Activated CD4-positive, CD25-positive, alpha-beta regulatory T cell treated with anti-CD3 and anti-CD28 coated beads, Interleukin-2, amount 50 U/mL, for 16 hours (primary cell): Measurements from ENCODE around the gene ITK.
"Not testable (repeated sequence)": the region's sequence is repeated elsewhere in the genome, so short reads cannot be mapped to it uniquely, and the experiment has no call there.

ENCODE experiments used
- DNase-seq: peaks from one replicate; pipeline ENCODE4 v3.0.0-alpha.2; 2020; ENCODE audit warnings: low read depth, low spot score

The ITK gene

DNA sequence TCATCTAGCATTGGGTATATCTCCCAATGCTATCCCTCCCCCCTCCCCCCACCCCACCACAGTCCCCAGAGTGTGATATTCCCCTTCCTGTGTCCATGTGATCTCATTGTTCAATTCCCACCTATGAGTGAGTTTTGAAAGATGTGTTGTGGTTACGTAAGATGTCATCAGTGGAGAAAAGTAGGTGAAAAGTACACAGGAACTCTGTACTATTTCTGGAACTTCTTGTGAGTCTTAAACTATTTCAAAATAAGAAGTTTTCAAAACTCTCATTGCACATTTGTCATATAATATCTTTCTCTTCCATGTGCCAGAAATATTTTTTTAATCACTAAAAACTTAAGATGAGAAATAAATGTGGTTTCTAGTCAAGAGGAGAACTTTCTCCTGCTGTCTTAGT lies 30.0 kb downstream of the ITK start:
- DNase-seq, result not testable (repeated sequence)

DNA sequence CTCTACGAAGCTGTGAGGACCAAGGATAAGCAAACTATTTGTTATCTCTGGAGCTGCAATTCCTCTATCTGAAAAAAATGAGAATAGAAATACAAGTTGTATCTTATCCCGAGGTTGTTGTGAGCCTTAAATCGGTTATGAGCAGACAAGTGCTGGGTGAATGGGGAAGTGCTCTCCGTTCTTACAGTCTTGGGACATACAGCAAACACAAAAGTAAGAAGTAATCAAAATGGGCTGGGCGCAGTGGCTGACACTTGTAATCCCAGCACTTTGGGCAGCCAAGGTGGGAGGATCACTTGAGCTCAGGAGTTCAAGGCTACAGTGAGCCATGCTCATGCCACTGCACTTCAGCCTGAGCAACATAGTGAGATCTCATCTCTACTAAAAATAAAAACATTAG lies 31.7 kb downstream of the ITK start:
- DNase-seq, result no peak

DNA sequence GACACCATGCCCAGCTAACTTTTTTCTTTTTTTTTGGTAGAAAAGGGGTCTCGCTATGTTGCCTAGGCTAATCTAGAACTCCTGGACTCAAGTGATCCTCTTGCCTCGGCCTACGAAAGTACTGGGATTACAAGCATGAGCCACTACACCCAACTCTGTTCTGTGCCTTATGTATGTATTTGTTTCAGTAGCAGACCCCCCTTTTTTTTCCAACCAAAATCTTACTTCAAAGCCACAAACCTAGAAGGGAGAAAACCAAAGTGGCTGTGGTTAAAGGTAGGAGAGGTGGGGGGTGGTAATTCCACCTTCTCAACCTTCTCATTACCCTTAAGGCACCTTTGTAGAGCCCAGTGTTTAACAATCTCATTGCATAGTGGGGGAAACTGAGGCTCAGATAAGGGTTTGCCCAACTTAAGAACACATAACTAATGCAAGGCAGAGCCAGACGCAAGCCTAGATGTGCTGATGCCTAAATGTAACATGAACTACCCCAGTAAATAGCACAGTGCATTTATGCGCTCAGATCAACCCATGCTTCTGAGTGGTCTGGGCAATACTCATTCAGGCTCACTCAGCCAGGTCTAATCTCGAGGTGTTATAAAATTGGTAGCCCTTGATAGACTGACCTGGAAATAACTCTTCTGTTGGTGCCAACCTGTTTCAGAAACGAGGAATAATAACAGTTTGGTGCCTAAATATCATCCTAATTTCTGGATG lies 33.0 kb downstream of the ITK start:
- no peak for DNase-seq

DNA sequence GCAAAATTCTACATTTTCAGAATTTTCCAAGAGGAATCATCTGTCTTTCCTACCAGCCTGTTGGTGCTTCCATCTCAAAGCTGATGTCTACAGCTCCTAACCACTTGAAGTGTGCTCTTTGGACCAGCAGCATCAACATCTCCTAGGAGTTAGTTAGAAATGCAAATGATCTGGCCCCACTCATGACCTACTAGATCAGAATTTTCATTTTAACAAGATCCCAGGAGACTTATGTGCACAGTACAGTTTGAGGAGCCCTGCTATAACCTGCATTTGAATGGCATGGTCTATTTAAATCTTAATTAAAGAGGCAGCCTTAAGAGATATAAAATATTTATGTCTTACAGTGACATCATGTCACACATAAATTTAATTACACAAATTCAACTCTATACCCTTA lies 33.8 kb downstream of the ITK start:
- no peak for DNase-seq

DNA sequence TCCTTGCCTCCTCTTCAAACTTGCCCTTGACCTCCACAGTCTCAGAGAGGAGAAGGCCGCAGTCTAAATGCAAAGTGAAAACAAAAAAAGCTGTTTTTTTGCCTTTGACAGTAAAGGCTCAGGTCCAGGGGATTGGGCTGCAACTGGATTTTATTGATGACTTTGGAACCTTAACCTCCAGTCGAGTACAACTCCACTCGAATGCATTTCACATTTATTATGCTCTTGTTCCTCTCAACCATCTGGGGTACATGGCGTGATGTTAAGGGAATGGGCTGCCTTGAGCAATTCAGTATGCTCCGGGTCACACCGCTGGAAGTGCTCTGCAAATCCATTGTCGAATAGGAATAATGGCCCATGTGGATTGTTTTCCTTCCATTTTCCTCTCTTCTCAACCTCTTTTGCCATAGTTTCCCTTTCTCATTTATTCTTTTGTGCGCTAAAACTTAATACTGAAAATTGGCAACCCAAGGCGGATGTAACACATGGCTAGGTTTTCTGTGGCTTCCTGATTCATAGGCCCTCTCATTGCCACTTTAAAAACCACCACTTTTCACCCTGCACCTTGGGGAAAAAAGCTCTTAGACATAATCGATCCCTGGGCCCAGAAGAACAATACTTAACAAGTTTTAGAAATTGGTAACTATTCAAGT lies 34.3 kb downstream of the ITK start:
- DNase-seq, result no peak

DNA sequence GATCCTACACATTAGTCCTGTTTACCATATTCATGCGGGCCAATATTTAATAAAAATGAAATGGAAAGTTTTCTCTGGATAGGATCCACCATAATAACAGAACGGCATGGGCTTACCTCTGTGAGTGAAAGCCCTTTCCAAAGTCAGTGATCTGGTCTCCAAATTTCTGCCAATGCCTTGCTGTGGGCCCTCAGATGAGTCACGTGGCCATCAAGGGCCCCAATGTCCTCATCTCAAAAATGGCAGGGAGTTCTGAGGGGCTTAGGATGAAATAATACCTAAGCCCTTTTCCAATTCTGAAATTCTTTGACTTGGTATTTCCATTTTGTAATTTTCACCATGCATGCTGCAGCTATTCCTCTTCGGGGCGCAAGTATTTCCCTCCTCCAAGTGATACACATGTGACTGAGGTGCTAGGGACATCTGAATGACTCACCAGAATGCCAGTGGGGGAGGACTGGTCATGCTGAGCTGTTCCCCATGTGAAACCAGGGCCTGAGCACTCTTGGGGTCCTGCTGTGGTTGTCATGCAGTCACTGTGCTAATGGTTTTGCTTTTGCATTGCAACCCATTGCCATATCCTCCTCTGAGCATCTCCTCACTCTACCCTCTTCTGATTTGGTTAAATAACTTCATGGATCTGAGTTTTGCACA lies 35.0 kb downstream of the ITK start:
- DNase-seq, result no peak

DNA sequence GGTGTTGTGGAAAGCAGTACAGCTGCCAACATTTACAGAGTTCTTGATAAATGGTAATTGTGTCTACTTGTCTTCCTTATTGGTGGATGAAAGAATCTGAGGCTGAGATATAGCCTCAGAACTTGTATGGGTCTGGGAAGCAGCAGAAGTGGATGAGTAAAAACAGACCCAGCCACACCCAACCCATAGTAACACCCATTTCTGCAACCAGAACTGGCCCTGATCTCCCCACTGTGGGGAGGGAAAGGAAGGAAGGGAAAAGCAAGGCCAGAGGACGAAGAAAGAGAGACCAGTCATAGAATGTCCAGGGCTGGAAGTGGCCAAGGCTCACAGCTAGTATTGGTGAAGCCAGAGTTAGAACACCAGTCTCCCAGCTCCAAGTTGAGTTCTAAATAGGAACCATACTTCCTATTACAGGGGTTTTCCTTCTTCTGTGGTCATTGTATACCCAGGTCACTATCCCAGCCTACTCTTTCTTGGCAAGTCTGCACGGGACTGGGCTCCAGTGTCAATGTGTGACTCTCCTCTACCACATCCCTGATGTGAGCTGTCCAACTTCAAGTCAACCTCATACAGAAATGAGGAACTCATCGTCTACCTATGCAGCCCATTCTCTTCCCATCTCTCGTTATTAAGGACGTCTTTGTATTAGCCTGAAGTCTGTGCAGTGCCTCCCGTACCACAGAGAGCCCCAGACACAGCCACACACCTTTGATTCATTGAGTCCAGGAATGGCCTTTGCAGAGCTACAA lies 35.9 kb downstream of the ITK start:
- no peak for DNase-seq

DNA sequence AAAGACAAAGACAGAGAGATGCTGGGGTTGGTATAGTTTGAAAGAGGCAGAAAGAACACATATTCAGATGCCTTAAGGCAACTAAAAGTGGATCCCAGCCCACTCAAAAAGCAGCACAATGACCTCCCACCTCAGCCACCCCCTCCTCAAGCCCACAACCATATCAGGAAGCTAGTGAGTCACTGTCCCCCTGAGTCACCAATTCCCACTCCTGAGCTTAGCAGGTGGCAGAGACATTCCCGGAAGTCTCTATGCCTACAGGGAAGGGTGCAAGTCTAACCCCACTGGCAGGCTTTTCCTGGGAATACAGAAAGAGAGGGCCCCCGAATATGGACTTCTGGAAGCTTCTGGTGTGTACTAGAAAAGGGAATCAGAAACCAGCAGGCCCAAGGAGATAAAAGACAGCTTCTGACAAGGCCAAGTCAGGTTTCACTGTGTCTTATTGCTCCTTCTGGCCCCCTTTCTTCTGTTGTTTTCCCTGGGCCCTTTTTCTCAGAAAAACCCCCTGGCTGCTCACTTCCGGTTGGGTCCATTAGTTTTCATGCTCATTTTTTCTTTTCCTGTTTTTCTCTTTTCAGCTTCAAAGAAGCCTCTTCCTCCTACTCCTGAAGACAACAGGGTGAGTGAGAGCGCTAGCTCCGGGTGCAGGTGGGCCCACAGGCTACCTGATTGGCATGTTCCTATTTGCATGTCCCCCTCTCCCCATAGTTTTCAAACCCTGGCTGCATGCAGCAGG lies 36.8 kb downstream of the ITK start:
- no peak for DNase-seq

DNA sequence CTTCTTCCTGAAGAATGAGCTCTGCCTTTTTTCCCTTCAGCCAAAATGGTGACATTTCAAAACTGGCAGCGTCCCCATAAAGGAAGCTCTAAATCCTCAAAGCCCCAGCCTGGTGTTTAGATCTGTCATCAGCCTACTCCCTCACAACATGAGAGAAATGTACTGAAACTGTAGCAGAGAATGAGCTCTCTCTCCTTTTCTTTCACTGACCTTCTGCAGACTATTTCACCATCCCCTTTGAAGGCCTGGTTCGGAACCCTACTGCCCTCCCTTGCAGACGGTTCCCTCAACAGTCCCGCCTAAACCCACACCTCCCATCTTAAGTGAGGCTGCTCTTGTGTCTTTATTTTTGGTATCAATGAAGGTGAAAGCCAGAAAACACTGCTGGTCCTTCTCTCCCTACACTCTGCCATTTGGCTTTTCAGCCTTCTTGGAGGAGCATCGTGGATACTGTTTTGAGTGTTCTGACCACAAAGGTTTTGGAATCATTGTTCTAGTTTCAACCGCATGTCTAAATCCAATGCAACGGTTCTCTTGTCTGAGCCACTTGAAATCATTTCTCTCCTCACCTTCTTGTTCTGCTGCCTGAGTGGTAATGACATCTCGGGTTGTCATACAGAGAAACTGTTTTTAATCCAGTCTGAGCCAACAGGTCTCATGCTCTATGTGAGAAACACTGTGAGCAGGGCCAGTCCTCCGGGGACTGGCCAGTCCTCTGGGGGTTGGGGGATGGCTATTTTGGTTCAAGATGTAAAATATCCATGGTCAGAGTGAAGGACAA lies 39.0 kb downstream of the ITK start:
- no peak for DNase-seq

DNA sequence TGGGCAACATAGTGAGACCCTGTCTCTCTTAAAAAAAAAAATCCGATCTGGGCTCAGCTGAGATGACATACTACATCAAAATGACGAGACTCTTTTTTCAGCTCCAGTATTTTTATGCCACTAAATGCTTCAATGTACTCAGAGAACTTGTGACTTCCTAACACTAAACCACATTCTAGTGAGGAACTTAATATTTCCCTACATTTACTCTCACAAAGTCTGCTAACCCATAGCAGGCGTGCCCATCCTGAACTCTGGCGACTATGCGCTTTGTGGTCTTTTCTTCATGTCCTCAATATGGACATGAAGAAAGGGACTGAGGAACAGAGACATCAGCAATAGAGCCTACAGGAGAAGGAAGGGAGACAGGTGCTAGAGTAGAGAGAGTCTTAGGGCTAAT lies 41.3 kb downstream of the ITK start:
- DNase-seq, result no peak

DNA sequence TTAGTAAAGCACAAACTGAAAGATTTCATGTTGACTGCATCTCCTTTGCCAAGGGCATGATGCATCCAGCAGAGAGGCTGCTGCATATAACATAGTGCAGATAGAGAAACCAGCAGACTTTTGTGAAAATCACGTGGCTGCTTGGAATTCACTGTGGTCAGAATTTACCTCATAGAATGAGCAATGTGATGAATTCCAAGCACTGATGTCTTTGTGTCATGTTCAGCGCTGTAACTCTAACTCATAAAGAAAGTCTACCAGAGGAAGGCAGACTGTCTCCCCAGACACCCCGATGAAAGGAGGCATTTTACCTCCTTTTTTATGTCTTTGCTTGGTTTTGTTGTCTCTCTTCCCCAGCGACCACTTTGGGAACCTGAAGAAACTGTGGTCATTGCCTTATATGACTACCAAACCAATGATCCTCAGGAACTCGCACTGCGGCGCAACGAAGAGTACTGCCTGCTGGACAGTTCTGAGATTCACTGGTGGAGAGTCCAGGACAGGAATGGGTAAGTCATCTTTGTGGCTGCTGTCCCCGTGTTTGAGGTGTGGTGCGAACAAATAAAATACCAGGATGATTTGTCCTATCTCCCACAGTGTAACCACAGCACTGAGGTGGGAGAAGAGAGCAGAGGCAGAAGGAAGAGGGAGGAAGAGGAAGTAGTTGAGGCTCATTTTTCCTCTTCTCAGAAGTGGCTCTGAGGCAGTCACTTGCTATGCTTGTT lies 42.0 kb downstream of the ITK start:
- peak; percentile 61 for DNase-seq

DNA sequence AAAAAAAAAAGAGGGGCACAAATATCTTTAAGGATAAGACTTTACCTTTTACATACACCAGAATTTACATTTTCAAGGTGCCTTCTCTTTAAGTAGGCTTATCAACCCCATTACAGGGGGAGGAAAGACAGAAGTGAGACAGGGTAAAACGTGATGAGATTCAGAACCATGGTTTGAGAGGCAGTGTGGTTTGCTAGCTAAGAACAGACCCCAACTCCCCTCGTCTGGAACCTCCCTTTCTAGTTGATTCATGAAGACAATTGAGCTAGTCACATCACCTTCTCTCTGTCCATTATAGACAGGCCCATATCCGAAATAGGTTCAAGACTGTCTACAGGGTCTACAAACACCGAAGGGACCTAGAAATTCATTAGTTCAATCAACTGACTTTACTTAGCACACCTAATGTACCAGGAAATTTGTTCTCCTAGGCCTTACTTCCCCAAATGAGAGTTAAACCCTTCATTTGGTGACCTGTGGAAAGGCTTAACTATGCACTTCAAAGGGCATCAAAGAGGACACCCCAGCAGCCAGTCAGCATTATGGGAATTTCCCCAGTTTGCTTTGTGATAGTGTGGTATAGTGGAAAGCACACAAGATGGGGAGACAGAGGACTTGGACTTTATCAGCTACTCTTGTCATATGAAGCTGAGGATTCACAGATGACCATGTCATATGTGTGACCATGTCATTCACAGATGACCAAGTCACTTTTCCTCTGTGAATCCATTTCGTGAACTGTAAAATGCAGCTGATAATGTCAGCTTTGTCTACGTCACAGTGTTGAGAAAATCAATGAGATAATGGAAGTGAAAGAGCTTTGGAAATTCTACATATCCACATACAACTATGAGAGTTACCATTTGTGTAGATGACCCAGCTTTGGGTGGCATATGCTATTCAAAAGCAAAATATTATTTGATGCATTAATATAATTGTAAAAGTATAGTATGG lies 45.1 kb downstream of the ITK start:
- DNase-seq, result no peak

DNA sequence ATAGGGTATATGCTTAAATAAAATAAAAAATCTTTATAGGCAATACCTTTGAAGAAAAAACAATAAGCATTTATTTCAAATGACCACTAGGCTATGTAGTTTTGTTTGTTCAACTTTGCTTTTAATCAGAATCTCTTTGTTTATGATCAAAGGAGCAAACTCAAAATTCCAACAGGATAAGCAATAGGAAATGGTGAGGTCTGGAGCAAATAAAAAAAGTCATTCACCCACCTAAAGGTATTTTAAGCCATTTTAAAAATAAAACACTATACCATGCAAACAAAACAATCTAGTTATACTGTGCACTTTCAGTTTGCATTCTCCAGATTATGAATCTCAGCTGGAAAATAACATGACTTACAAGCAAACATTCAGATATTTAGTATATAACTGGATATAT lies 50.0 kb downstream of the ITK start:
- DNase-seq, result no peak

DNA sequence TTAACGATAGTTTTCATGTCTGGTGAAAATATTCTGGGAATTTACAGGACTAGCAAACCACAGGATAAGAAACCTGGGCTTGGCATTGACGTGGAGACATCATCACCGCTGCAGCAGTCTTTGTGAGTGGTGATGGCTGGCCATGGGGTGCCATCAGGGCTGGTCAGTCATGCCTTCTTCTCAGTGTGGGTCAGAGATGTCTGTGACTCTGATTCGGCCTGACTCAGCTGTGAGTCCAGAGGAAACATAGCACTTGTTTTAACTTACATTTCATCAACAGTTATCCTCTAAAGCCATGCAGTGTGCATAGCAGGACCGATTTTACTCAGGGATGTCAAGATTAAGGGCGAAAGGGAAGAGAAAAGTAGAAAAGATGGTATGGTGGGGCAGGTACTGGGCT lies 52.1 kb downstream of the ITK start:
- DNase-seq, result no peak

DNA sequence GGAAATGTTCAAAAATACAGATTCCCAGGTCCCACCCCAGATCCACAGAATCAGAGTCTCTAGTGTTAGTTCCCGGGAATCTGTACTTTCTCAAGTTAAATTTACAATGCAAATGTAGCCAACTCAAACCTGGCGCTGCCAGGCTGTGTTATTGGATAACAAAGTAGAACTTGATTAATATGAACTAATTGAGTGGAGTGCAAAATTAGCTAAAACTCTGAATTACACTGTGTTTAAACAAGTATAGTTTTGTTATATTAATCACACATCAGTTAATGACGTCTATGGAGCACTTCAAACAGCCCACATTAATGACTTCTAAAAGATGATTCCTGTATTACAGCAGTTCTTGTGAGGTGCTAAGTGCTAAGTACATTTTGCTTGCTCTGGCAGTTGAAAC lies 52.9 kb downstream of the ITK start:
- DNase-seq, result no peak

DNA sequence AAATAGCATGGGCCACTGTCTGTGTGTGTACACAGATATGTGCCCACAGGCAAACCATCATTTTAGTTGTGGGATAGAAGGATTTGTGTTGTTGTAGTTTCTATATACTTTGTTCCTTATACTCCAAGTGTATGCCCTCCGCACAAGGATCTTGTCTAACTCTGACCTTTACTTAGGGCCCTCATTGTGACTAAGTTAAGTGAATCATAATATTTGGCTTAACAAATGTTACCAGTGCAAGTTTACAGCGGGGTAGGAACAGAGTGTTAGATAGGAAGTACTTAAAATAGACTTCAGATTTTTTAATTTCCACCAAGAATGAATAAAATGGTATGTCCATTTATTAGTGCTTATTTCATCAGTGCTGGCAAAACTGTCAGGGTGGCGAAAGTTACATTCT lies 55.8 kb downstream of the ITK start:
- no peak for DNase-seq

DNA sequence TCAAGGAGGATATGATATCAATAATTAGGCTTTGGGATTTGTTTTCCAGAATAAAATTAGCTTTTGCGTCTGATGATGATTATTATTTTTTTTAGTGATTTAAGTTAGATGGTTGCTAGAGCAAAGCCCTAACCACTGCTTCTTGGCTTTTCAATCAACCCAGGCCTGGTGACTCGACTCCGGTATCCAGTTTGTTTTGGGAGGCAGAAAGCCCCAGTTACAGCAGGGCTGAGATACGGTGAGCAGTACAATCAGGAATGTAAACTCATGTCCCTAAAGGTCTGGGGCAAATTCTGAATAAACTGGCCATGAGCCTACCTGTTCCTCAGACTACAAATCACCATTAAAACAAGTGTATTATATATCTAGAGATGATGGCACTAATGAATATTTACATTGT lies 60.8 kb downstream of the ITK start:
- DNase-seq, result no peak

DNA sequence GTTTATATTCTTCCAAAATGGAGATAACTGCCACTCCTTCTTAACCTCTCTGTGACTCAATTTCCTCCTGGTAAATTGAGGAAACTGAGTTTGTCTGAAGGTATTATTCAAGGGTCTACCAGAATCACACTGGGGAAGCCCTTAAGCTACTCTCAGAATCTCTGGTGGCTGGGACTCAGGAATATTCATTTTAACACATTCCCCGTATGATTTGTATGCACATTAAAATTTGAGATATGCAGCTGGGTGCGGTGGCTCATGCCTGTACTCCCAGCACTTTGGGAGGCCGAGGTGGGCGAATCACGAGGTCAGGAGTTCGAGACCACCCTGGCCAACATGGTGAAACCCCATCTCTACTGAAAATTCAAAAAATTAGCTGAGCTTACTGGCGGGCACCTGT lies 64.1 kb downstream of the ITK start:
- DNase-seq, result not testable (repeated sequence)

DNA sequence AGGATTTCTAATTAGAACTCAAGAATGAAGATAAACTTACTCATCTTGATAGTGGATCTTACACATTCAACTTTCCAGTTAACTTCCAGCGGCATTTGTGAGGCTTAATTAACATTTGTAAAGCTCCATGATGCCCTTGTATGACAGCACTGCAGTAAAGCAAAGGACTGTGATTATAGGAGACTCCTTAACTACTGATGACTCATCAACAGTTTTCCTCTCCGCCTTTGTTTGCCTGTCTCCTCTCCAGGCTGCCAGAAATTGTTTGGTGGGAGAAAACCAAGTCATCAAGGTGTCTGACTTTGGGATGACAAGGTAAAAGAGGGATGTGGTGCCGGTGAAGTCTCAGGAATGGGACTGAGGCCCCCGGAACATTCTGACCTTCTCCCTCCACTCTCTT lies 64.8 kb downstream of the ITK start:
- DNase-seq, result no peak
